Measurements from ENCODE around the gene SPIRE2.
"Not testable (repeated sequence)": the region's sequence is repeated elsewhere in the genome, so short reads cannot be mapped to it uniquely, and the experiment has no call there.

The SPIRE2 gene

DNA sequence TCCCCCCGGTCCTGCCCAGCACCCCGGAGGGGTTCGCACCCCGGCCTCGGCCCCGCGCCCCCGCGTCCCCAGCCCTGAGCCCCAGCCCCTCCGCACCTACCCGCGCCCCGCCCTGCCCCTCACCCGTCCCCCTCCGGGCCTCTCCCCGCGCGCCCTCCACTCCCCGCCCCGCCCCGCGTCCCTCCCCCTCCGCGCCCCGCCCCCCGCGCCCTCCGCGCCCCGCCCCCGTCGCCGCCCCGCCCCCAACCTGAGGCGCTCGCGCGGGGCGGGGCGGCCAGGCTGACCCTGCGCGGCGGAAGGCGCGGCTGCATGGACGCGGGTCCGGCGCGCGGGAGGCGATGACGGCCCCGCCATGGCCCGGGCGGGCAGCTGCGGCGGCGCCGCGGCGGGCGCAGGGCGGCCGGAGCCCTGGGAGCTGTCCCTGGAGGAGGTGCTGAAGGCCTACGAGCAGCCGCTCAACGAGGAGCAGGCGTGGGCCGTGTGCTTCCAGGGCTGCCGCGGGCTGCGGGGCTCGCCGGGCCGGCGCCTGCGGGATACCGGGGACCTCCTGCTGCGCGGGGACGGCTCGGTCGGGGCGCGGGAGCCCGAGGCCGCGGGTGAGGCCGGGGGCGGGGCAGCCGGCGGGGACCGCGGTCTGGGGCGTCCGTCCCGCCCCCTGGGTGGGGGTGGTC, at the start of gene SPIRE2:
TSS of gene SPIRE2 (plus strand) at position 277 of the 671 bp plus-strand sequence. CDS start at position 353, 76 bp downstream.
- DNase-seq: no peak

DNA sequence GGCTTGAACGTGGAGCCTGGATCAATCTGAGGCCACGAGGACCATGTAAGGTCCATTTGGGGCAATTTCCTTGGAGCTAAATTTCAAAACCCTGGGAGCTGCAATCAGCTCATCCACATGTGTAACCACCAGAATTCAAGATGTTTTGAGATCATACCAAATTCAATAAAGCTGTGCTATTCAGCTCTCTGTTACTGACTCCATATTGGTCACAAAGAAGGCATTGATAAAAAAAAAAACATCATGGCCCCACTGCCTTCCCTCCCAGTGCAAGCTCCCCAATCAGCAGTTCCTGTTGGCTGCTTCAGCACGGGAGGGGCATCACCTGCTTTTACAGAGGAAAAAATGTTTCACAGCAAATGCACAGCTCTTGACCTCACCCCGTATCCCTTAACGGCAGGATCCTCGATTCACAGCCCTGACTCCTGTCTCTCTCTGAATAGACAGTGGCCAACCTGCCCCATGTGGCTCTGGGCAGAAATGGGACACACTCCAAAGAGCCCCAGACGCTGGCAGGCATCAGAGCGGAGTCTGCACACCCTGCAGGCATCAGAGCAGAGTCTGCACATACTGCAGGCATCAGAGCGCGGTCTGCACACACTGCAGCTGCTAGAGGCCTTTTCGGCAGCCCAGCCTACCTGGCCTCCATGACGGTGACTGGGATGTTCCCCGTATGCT, 48.9 kb upstream of the SPIRE2 start:
- DNase-seq: no peak

GRCh38 chr16:89779909-89780305, 48.4 kb upstream of the SPIRE2 start:
- DNase-seq: no peak

GRCh38 chr16:89782489-89782888, 45.8 kb upstream of the SPIRE2 start:
- DNase-seq: no peak

- DNase-seq: not testable (repeated sequence)
Observed at GRCh38 chr16:89783952-89784351, 44.3 kb upstream of the SPIRE2 start.

- no peak for DNase-seq
Observed at GRCh38 chr16:89784406-89784805, 43.9 kb upstream of the SPIRE2 start.

DNA sequence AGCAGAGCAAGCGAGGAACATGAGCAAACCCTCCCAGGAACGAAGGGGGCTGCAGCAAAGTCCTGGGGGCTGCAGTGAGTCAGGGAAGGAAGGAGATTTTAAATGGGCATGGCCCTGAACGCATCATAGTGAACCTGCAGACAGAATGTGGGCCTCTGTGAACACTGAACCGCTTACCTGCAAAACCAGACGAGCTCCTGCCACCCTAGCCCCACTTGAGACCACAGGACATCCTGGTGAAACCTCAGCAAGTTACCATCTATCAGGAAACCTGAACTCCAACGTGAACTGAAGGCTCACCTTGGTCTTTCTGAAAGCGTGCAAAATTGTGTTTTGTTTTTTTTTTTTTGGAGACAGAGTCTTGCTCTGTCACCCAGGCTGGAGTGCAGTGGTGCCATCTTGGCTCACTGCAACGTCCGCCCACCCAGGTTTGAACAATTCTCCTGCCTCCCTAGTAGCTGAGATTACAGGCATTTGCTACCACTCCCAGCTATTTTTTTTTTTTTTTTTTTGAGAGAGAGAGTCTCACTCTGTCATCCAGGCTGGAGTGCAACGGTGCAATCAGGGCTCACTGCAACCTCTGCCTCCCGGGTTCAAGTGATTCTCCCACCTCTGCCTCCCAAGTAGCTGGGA, 42.6 kb upstream of the SPIRE2 start:
- no peak for DNase-seq

GRCh38 chr16:89786474-89787364, 41.6 kb upstream of the SPIRE2 start:
- no peak for DNase-seq

DNA sequence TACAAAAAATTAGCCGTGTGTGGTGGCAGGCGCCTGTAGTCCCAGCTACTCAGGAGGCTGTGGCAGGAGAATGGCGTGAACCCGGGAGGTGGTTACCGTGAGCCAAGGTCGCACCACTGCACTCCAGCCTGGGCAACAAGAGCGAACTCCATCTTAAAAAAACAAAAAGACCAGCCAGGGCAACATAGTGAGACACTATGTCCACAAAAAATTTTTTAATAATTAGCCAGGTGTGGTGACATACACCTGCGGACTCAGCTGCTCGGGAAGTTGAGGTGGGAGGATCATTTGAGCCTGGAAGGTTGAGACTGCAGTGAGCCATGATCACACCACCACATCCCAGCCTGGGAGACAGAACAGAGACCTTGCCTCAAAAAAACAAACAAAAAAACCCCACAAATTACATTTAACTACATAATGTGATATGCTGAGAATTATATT, 40.9 kb upstream of the SPIRE2 start:
- DNase-seq: no peak

DNA sequence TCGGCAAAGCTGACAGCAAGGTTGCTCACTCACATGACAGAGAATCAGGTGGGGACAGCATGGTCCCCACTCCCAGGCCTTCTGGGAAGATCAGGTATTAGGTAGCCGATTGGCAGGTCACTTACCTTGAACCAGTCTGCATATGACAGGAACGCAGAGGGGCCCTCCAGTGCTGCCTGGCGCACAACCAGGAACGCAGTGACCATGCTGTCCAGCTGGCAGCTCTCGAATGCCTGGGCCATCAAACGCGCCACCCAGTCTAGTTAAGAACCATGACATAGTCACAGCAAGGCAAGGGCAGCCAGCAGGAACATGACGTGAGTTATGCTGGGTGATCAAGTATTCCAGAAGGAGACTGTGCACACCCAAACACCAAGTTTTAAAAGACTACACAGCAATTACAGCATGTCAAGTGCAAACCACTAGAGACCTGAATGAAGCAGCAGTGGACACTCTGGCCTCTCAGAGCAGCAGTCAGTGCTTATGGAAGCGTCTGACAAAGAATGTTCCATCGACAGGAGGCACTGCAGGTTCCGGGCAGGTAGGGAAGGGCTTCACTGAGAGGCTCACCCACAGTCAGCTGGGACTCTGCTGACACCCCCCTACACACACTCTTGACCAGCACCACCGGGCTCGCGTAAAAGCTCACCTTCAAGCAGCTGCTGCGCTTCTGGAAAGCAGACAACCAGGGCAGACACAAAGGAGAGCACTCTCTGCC, 36.8 kb upstream of the SPIRE2 start:
- DNase-seq: no peak

GRCh38 chr16:89793092-89793491, 35.2 kb upstream of the SPIRE2 start:
- DNase-seq: not testable (repeated sequence)

- no peak for DNase-seq
Observed at GRCh38 chr16:89793955-89794354, 34.3 kb upstream of the SPIRE2 start.

- no peak for DNase-seq
Observed at GRCh38 chr16:89795676-89796075, 32.6 kb upstream of the SPIRE2 start.

DNA sequence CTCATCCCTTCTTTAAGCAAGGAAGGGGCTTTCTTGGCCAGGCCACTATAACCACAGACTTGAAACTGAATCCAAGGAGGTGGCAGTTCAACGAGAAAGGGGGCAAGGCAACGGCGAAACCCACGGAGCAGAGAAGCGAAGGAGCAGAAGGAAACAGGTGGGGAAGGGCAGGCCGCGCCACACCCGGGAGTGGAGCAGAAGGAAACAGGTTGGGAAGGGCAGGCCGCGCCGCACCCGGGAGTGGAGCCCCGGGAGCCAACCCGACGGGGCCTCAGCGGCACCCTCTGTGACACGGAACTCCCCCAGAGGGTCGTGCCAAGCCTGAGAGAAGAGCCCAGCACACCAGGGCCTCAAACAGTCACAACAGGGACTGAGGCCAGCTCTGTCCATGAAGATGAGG, 32.2 kb upstream of the SPIRE2 start:
- no peak for DNase-seq

DNA sequence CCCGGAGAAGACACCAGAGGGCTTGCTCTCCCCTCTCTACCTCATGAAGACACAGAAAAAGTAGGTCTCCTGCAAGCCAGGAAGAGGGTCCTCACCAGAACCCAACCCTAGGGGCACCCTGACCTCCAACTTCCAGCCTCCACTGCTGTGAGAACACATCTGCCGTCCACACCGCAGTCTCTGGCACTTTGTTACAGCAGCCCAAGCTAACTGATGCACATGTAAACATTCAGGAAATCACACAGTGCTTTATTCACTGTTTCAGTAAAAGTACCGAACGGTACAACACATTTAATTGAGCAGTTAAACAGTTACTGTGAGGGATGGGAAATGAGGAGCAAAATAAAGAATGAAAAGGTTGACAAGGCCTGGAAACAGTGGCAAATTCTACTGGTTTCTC, 30.1 kb upstream of the SPIRE2 start:
- DNase-seq: no peak

- no peak for DNase-seq
Observed at GRCh38 chr16:89798832-89799370, 29.4 kb upstream of the SPIRE2 start.

DNA sequence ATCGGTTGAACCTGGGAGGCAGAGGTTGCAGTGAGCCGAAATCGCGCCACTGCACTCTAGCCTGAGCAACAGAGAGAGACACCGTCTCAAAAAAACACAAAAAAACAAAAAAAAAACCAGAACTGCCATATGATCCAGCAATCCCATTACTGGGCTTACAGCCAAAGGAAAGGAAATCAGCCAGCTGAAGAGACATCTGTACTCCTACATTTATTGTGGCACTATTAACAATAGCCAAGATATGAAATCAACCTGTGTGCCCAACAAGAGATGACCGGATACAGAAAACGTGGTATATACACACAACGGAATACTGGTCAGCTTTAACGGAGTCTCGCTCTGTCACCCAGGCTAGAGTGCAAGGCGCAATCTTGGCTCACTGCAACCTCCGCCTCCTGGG, 26.5 kb upstream of the SPIRE2 start:
- DNase-seq: no peak

DNA sequence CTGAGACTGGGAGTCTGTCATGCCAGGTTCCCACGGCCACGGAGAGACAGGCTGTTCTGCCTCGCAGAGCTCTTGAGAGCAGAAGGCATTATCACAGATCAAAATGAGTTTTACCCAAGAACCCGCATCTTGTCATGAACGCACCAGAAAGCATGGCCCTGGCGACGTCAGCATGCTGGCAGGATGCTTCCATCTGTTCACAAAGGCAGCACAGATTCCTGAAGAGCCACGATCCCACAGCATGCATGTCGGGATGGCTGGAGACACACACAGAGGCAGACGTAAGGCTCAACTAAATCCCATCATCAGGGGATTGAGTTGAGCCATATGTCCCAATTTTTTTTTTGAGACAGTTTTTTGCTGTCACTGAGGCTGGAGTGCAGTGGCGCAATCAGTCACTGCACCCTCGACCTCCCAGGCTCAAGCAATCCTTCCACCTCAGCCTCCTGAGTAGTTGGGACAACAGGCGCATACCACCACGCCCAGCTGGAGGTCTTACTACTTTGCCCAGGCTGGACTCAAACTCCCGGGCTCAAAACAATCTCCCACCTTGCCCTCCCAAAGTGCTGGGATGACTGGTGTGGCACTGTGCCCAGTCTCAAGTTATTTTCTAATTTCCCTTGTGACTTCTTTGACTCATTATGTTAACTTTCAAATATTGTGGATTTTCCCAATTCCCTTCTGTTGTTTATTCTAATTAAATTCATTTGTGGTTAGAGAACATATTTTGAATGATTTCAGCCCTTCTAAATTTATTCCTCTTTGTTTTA, 23.0 kb upstream of the SPIRE2 start:
- no peak for DNase-seq

DNA sequence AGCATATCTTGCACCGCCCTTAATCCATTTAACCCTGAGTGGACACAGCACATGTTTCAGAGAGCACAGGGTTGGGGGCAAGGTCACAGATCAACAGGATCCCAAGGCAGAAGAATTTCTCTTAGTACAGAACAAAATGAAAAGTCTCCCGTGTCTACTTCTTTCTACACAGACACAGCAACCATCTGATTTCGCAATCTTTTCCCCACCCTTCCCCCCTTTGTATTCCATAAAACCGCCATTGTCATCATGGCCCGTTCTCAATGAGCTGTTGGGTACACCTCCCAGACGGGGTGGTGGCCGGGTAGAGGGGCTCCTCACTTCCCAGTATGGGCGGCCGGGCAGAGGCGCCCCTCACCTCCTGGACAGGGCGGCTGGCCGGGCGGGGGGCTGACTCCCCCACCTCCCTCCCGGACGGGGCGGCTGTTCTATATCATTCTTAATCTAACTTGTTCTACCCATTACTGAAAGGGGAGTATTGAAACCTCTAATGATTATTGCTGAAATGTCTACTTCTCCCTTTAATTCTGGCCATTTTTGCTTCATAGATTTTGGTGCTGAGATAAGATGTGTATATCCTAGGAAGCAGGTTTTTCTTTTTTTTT, 21.6 kb upstream of the SPIRE2 start:
- not testable (repeated sequence) for DNase-seq

DNA sequence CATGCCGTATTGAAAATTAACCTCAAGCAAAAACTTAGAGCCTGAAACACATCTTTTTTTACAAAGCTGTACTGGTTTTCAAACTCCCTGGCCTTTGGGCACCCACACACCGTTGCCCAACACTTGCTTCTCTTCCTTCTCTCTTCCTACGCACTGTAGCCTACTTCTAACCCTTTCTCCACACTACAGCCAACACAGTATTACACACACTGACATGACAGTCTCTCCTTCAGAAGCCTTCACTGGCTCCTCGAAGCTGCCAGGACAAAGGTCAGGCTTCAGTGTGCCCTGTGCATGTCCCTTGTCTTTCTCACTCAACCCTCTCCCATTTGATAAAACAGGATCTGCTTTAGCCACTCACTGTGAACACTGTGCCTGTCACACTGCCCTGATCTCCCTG, 19.8 kb upstream of the SPIRE2 start:
- no peak for DNase-seq

GRCh38 chr16:89811321-89811720, 17.0 kb upstream of the SPIRE2 start:
- no peak for DNase-seq
